ENCODE results near the gene PTPRU.

PTPRU gene

GRCh38 chr1:29332204-29332603, 95.9 kb downstream of the PTPRU start:
- no peak for DNase-seq (ENCODE audit: low read depth)
- no peak overlapping the region for H3K4me3 ChIP-seq (ENCODE audit: low read length)
- TF ChIP-seq, protein P1, sequence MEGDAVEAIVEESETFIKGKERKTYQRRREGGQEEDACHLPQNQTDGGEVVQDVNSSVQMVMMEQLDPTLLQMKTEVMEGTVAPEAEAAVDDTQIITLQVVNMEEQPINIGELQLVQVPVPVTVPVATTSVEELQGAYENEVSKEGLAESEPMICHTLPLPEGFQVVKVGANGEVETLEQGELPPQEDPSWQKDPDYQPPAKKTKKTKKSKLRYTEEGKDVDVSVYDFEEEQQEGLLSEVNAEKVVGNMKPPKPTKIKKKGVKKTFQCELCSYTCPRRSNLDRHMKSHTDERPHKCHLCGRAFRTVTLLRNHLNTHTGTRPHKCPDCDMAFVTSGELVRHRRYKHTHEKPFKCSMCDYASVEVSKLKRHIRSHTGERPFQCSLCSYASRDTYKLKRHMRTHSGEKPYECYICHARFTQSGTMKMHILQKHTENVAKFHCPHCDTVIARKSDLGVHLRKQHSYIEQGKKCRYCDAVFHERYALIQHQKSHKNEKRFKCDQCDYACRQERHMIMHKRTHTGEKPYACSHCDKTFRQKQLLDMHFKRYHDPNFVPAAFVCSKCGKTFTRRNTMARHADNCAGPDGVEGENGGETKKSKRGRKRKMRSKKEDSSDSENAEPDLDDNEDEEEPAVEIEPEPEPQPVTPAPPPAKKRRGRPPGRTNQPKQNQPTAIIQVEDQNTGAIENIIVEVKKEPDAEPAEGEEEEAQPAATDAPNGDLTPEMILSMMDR (conservative IDR thresholded peaks at IDR 0.05; ENCODE audit: low read depth, low read length) = peak; percentile 71

DNA sequence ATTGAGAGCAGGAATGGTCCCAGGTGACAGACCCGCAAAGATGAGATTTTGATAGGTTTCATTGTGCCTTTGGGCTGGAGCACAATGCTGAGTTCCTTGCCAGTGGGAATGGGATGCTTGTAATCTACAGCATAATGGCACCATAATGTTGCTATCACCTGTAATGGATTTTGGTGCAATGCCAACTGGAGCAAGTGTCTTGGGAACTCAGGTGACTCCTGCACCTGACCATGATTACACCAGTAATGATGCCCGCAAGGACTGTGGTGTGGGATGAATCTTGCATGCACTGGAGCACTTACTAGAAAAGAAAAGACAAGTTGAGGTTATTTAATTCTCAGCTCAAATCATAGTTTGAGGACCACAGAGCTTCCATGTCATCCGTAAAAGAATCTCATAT, 96.7 kb downstream of the PTPRU start:
- no peak for DNase-seq (ENCODE audit: low read depth)

DNA sequence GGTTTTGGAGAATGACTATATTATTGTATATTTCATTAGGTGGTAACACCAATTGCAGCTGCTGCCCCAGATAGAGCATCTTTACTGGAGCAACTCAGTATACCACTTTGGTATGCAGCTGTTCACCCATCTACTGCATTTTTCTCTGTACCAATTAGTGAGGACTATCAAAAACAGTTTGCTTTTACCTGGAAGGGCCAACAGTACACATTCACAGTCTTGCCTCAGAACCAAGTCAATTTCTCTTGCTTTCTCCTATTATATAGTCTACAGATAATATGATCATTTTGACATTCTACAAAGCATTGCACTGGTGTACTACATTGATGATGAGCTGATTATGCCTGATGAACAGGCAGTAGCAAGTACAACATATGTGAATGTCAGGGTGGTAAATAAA, 99.3 kb downstream of the PTPRU start:
- no peak for DNase-seq (ENCODE audit: low read depth)
- no peak overlapping the region for H3K4me3 ChIP-seq (ENCODE audit: low read length)
- TF ChIP-seq, protein P1 (conservative IDR thresholded peaks at IDR 0.05; ENCODE audit: low read depth, low read length) = no peak

More for the DNA sequence above, 96.7 kb downstream of the PTPRU start:
- TF ChIP-seq, protein P1 (conservative IDR thresholded peaks at IDR 0.05; ENCODE audit: low read depth, low read length) = no peak
- no peak overlapping the region for H3K4me3 ChIP-seq (ENCODE audit: low read length)

GRCh38 chr1:29338908-29339575, 102.7 kb downstream of the PTPRU start:
- H3K4me3 ChIP-seq (ENCODE audit: low read length) = no peak overlapping the region
- DNase-seq (ENCODE audit: low read depth) = no peak
- TF ChIP-seq, protein P1 (conservative IDR thresholded peaks at IDR 0.05; ENCODE audit: low read depth, low read length) = no peak

DNA sequence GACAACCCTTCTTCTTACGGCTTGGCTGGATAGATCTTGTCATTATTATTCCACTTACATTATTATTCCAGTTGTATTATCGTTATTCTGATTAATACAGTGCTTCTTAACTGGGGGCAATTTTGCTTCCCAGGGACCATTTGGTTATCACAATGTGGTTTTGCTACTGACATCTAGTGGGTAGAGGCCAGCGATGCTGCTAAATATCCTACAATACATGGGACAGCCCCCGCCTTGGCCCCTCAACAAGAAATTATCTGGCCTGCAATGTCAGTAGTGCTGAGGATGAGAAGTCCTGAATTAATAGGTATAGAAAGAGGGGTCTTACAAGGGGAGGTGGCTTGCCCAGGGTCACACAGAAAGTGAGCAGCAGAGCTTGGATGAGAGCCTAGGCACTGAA, 105.6 kb downstream of the PTPRU start:
- TF ChIP-seq, protein P1 (conservative IDR thresholded peaks at IDR 0.05; ENCODE audit: low read depth, low read length) = peak; percentile 28
- H3K4me3 ChIP-seq (ENCODE audit: low read length) = no peak overlapping the region
- DNase-seq (ENCODE audit: low read depth) = no peak

- no peak for DNase-seq (ENCODE audit: low read depth)
Observed at GRCh38 chr1:29342351-29342750, 106.0 kb downstream of the PTPRU start.

DNA sequence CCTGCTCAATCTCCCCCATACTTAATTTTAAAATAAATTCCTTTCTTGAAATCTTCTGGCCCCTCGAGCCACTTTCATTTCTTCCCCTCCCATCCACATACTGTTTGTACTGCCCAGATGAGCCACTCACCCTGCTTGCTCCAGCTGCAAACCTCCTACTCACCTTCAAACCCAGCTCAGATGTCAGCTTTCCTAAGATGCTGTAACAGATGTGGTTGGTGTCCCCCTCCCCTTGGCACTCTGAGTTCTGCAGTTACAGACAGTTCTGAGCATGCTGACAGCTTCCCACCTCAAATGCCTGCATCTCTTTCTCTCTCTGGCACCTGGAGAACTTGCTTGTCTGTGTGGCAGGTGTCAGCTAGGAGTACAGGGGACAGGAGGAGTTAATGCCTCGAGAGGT, 106.7 kb downstream of the PTPRU start:
- TF ChIP-seq, protein P1 (conservative IDR thresholded peaks at IDR 0.05; ENCODE audit: low read depth, low read length) = no peak
- no peak overlapping the region for H3K4me3 ChIP-seq (ENCODE audit: low read length)
- no peak for DNase-seq (ENCODE audit: low read depth)

More at GRCh38 chr1:29342351-29342750, 106.0 kb downstream of the PTPRU start:
- H3K4me3 ChIP-seq (ENCODE audit: low read length) = no peak overlapping the region
- TF ChIP-seq, protein P1 (conservative IDR thresholded peaks at IDR 0.05; ENCODE audit: low read depth, low read length) = no peak
